ENCODE measurements around the gene ACYP2.
"Not testable (repeated sequence)": the region's sequence is repeated elsewhere in the genome, so short reads cannot be mapped to it uniquely, and the experiment has no call there.

The ACYP2 gene

GRCh38 chr2:54256091-54256694, 140.8 kb downstream of the ACYP2 start, which contains the start of gene TSPYL6:
Gene TSPYL6, minus strand, starts transcription at chr2:54256229. Its CDS starts 78 bp downstream, at chr2:54256151.
- H3K4me3 ChIP-seq (ENCODE audit: low read depth, low read length): no peak within 1 kb of the TSS
- TF ChIP-seq CTCF (IDR thresholded peaks at IDR 0.05; ENCODE audit: low read depth, low read length, missing control alignments): no peak
- DNase-seq (ENCODE audit: low read depth): no peak

GRCh38 chr2:54258166-54258565, 142.8 kb downstream of the ACYP2 start:
- TF ChIP-seq CTCF (IDR thresholded peaks at IDR 0.05; ENCODE audit: low read depth, low read length, missing control alignments): no peak

DNA sequence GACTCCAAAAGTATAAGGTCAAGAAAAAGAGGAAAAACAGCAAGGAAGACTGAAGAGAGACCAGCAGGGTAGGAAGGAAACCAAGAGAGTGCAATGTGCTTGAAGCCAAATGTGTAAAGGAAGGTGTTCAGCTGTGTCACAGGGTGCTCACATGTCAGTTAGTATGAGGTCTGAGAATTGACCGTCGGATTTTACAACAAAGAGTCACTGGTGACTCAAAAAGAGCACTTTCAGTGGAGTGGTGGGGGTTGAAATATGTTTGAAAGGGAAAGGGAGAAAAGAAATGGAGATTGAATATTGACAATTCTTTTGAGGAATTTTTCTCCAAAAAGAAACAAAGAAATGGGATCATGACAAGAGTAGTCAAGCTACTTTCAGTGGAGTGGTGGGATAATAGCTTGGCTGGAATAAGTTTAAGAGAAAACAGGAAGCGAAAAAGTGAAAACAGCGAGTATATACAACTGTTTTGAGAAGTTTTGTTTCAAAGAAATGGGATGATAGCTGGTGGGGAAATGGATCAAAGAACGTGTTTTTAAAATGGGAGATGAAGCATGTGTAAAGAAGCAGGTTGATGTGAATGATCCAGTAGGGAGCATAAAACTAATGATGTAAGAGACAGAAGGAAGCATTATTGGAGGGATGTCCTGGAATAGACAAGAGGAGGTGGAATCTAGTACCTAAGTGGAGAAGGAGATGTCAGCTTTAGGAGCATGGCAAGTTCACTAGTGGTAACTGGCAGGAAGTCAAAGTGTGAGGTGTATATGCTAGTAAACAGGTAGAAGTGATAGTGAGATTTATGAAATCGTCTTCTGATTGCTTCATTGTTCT, 144.2 kb downstream of the ACYP2 start:
- no peak overlapping the region for H3K4me3 ChIP-seq (ENCODE audit: low read depth, low read length)
- DNase-seq (ENCODE audit: low read depth): peak; percentile 22
- TF ChIP-seq CTCF (IDR thresholded peaks at IDR 0.05; ENCODE audit: low read depth, low read length, missing control alignments): no peak

More at GRCh38 chr2:54258166-54258565, 142.8 kb downstream of the ACYP2 start:
- H3K4me3 ChIP-seq (ENCODE audit: low read depth, low read length): no peak overlapping the region
- no peak for DNase-seq (ENCODE audit: low read depth)

- DNase-seq (ENCODE audit: low read depth): no peak
- no peak overlapping the region for H3K4me3 ChIP-seq (ENCODE audit: low read depth, low read length)
- no peak for TF ChIP-seq CTCF (IDR thresholded peaks at IDR 0.05; ENCODE audit: low read depth, low read length, missing control alignments)
Observed at GRCh38 chr2:54260241-54260595, 144.8 kb downstream of the ACYP2 start.

DNA sequence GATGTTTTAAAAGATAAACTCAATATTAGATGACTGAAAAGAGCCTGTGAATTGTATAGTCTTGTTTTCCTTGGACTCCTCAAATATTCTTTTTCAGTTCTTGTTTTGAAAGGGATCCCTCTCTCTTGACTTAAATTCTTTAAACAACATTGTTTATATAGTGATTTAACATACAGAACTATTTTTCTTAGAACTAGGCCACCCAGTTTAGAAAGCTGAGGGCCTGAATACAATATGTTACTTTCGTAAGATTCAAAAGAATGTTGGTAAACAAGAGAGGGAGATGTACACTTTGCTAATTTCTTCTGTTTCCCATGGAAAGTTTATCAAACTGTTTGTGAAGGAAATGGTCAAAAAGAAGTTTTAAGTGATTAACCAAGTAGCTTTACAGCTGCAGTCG, 146.1 kb downstream of the ACYP2 start:
- TF ChIP-seq CTCF (IDR thresholded peaks at IDR 0.05; ENCODE audit: low read depth, low read length, missing control alignments): no peak
- no peak for DNase-seq (ENCODE audit: low read depth)
- H3K4me3 ChIP-seq (ENCODE audit: low read depth, low read length): no peak overlapping the region

DNA sequence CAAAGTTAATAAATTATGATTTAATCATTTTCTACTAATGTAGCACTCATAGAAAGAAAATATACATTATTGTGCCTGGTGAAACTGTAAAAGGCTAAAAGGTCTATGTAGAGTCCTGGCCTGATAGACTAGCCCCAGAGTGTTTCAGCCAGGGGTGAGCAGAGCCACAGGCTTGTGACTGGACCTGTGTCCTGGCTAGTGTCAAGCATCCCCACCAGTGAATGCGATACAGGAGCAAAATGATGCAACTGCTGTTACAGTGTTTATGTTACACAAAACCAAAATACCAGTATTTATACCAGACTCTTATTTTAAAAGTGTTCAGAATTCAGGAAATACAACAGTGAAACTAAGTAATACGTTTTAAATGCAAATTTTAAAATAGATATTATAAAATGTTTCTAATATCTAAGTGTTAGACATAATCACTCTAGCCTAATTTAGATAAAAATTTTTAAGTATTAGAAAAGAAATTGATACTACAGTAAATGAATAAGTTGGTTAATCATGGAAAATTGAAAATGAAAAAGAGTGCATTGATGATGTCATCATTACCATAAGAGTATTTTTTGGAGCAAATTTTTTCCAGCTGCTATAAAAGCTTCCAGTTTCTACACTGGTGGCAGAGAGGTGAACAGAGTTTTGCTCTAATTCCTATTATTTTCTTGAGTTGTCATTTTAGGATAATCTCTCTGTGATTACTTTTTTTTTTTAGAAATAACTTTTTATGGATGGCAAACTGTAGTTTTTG, 146.8 kb downstream of the ACYP2 start:
- H3K4me3 ChIP-seq (ENCODE audit: low read depth, low read length): no peak overlapping the region
- no peak for TF ChIP-seq CTCF (IDR thresholded peaks at IDR 0.05; ENCODE audit: low read depth, low read length, missing control alignments)
- no peak for DNase-seq (ENCODE audit: low read depth)

DNA sequence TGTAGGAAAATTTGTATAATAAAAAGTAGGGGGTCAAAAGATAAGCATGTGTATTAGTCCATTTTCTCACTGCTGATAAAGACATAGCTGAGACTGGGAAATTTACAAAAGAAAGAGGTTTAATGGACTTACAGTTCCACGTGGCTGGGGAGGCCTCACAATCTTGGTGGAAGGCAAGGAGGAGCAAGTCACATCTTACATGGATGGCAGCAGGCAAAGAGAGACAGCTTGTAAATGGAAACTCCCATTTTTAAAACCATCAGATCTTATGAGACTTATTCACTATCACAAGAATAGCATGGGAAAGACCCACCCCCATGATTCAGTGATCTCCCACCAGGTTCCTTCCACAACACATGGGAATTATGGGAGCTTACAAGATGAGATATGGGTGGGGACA, 149.7 kb downstream of the ACYP2 start:
- not testable (repeated sequence) for H3K4me3 ChIP-seq (ENCODE audit: low read depth, low read length); DNase-seq (ENCODE audit: low read depth)
